CD14-positive monocyte (primary cell): ENCODE results near the gene KIAA1614. TPM values are rescaled to one million over a fixed set of nuclear protein-coding genes. Genes with fewer than 3 reads are reported as not detected.

Source experiments
- DNase-seq, 3 donors: peaks; one replicate each; pipeline ENCODE4 v3.0.0-alpha.2; 2011 to 2022
- H2AFZ ChIP-seq: 2 replicates; pipeline ENCODE4 v1.6.0; 2012; ENCODE audit warnings: mild to moderate bottlenecking, low read depth, low read length, inconsistent platforms; ENCODE audit not compliant: insufficient read depth, poor library complexity, severe bottlenecking
- H3K27ac ChIP-seq, 2 donors: 1 replicate in 1 of 2; 2 replicates in 1 of 2; pipeline ENCODE4 v1.5.1; 2012 to 2013; ENCODE audit warnings: low read length in 2 of 2, control low read depth in 1 of 2, inconsistent platforms in 1 of 2, low read depth in 1 of 2, mild to moderate bottlenecking in 1 of 2
- H3K27me3 ChIP-seq, 2 donors: one replicate each; pipeline versions ENCODE4 v1.6.0 to v1.6.1; 2011 to 2013; ENCODE audit warnings: low read length in 2 of 2; ENCODE audit not compliant: control insufficient read depth in 2 of 2, insufficient read depth in 2 of 2
- H3K36me3 ChIP-seq, 2 donors: replicated peaks in 1 of 2; 1 replicate in 1 of 2; 2 replicates in 1 of 2; pipeline versions ENCODE4 v1.5.1 to v1.6.1; 2012 to 2013; ENCODE audit warnings: low read length in 2 of 2, control low read depth in 1 of 2, inconsistent platforms in 1 of 2, mild to moderate bottlenecking in 1 of 2; ENCODE audit not compliant: insufficient read depth in 2 of 2, control insufficient read depth in 1 of 2
- H3K4me1 ChIP-seq, 2 donors: 1 replicate in 1 of 2; 2 replicates in 1 of 2; pipeline versions ENCODE4 v1.5.1 to v1.6.1; 2012 to 2013; ENCODE audit warnings: low read length in 2 of 2, control low read depth in 1 of 2, inconsistent platforms in 1 of 2, mild to moderate bottlenecking in 1 of 2, moderate library complexity in 1 of 2; ENCODE audit not compliant: insufficient read depth in 2 of 2, control insufficient read depth in 1 of 2
- H3K4me2 ChIP-seq: replicated peaks from 2 replicates; pipeline ENCODE3; 2012; ENCODE audit warnings: low read length, moderate library complexity, mild to moderate bottlenecking; ENCODE audit not compliant: poor library complexity, severe bottlenecking; ENCODE audit errors: extremely low read depth
- H3K4me3 ChIP-seq, 3 experiments: fragments of 200-600 bp in 1 of 3; sonication (generic) in 1 of 3; replicated peaks in 1 of 3; 1 replicate in 2 of 3; 2 replicates in 1 of 3; pipeline ENCODE4 v1.5.1; 2011 to 2013; ENCODE audit warnings: low read length in 3 of 3, mild to moderate bottlenecking in 3 of 3, control low read depth in 2 of 3, low read depth in 2 of 3, inconsistent platforms in 1 of 3, moderate library complexity in 1 of 3
- H3K79me2 ChIP-seq: 2 replicates; pipeline ENCODE4 v1.6.0; 2012; ENCODE audit warnings: mild to moderate bottlenecking, control low read depth, inconsistent platforms, low read length, moderate library complexity; ENCODE audit not compliant: insufficient read depth
- H3K9ac ChIP-seq: 2 replicates; pipeline ENCODE4 v1.6.0; 2017; ENCODE audit warnings: low read length, mild to moderate bottlenecking; ENCODE audit not compliant: insufficient read depth, poor library complexity, severe bottlenecking
- H3K9me3 ChIP-seq, 2 donors: replicated peaks in 1 of 2; 1 replicate in 1 of 2; 2 replicates in 1 of 2; pipeline versions ENCODE4 v1.5.1 to v1.6.1; 2012 to 2013; ENCODE audit warnings: low read length in 2 of 2, control low read depth in 1 of 2; ENCODE audit not compliant: control insufficient read depth in 1 of 2, insufficient read depth in 1 of 2
- H4K20me1 ChIP-seq: 2 replicates; pipeline ENCODE4 v1.6.0; 2012; ENCODE audit warnings: mild to moderate bottlenecking, low read length, control low read depth, moderate library complexity; ENCODE audit not compliant: insufficient read depth
- H3K27ac Mint-ChIP-seq, 7 donors: one replicate each; pipeline ENCODE4 v1.8.0; 2020; ENCODE audit warnings: mild to moderate bottlenecking in 7 of 7, mixed read lengths in 7 of 7, moderate library complexity in 6 of 7, inconsistent platforms in 2 of 7
- H3K27me3 Mint-ChIP-seq, 3 donors: one replicate each; pipeline ENCODE4 v1.8.0; 2021 to 2022; ENCODE audit warnings: low read depth in 3 of 3, mild to moderate bottlenecking in 3 of 3, mixed read lengths in 3 of 3, moderate library complexity in 3 of 3, inconsistent platforms in 1 of 3
- H3K36me3 Mint-ChIP-seq, 2 donors: one replicate each; pipeline ENCODE4 v1.8.0; 2020; ENCODE audit warnings: mixed read lengths in 2 of 2, inconsistent platforms in 1 of 2, mild to moderate bottlenecking in 1 of 2
- H3K4me1 Mint-ChIP-seq: one replicate; pipeline ENCODE4 v1.8.0; 2020; ENCODE audit warnings: mild to moderate bottlenecking, mixed read lengths
- H3K4me3 Mint-ChIP-seq, 2 donors: one replicate each; pipeline ENCODE4 v1.8.0; 2020; ENCODE audit warnings: mild to moderate bottlenecking in 2 of 2, mixed read lengths in 2 of 2, moderate library complexity in 1 of 2
- H3K9me3 Mint-ChIP-seq, 7 donors: one replicate each; pipeline ENCODE4 v1.8.0; 2020 to 2022; ENCODE audit warnings: mixed read lengths in 7 of 7, mild to moderate bottlenecking in 6 of 7, moderate library complexity in 6 of 7, inconsistent platforms in 2 of 7
- WGBS: methylation state at CpG from one replicate; pipeline ENCODE4 v1.1.5; 2013; ENCODE audit warnings: missing lambda C conversion rate; ENCODE audit not compliant: insufficient coverage; 5-methylcytosine and 5-hydroxymethylcytosine counted together
- intact Hi-C, 2 donors: fragments of 100-400 bp; cut with micrococcal nuclease; formaldehyde crosslinking; loops; one replicate each; pipeline versions ENCODE4 v1.15.0 to v1.15.1; 2023
- polyA plus RNA-seq, 3 donors: library from polyadenylated mRNA; depleted of rRNA in 1 of 3; unstranded in 2 of 3; stranded (reverse) in 1 of 3; fragments of 300-500 nt in 2 of 3; fragments of >200 nt in 1 of 3; fragmentation: Illumina TruSeq in 2 of 3; gene quantifications; 1 replicate in 2 of 3; 2 replicates in 1 of 3; pipeline ENCODE4 v1.2.3, GENCODE V29; 2012 to 2021
- TF ChIP-seq, protein P1 (sequence below): fragments of 200-600 bp; IDR thresholded peaks from one replicate; pipeline ENCODE4 v1.8.0; 2022; ENCODE audit warnings: antibody characterized with exemption, mild to moderate bottlenecking

Gene KIAA1614
- polyA plus RNA-seq, 3 donors, result 0.08 TPM; not detected in 2

DNA sequence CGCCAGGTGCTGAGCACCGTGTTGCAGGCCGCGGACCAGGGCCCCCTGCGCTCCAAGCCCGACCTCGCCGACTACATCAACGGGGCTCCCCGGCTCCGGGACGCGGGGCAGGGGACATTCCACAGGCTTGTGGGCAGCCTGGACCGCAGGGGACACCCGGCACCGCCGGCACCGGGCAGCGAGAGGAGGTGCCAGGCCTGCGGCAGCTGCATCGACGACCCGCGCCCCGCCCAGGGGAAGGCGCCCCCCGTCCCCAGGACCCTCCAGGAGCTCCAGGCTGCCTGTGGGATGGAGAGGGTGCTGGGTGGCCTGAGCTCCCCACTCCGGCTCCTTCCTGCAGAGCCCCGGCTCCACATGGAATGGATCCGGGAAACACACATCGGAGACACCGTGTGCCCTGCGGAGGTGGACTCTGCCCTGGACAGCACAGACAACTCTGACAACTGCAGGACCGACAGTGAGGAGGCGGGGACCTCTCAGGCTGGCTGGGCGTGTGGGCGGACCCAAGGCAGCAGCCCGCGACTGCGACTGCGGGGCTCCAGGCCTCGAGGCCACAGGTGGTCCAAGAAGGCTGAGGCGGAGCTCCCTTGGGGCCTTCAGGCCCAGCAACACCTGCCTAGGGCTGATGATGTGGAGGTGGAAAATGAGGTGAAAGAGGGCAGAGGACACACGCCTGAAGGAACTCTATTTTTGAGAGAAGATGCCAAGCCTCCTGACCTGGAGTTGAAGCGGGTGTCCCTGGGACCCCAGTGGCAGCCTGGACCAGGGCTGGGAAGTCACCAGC lies 22.8 kb downstream of the KIAA1614 start:
- Histone ChIP-seq H3K4me1 (peaks cover 10 to 11% of the 10 kb centered on the region in 2 donors), H3K27ac (no peak overlapping the region), H3K9ac (no peak overlapping the region), H4K20me1 (no peaks in the 10 kb centered on the region), H3K9me3 (no peaks in the 10 kb centered on the region), H3K36me3 (no peaks in the 10 kb centered on the region), H3K4me2 (no peak overlapping the region), H3K4me3 (no peak overlapping the region), H3K79me2 (no peaks in the 10 kb centered on the region), H3K27me3 (no peaks in the 10 kb centered on the region), H2AFZ (no peak overlapping the region)
- H3K9me3 Mint-ChIP-seq, result no peaks in the 10 kb centered on the region
- peaks cover 25% of the 10 kb centered on the region for H3K4me1 Mint-ChIP-seq
- no peak for DNase-seq
- H3K27ac Mint-ChIP-seq, result no peak overlapping the region
- intact Hi-C loops, result no loop called here
- TF ChIP-seq, protein P1, sequence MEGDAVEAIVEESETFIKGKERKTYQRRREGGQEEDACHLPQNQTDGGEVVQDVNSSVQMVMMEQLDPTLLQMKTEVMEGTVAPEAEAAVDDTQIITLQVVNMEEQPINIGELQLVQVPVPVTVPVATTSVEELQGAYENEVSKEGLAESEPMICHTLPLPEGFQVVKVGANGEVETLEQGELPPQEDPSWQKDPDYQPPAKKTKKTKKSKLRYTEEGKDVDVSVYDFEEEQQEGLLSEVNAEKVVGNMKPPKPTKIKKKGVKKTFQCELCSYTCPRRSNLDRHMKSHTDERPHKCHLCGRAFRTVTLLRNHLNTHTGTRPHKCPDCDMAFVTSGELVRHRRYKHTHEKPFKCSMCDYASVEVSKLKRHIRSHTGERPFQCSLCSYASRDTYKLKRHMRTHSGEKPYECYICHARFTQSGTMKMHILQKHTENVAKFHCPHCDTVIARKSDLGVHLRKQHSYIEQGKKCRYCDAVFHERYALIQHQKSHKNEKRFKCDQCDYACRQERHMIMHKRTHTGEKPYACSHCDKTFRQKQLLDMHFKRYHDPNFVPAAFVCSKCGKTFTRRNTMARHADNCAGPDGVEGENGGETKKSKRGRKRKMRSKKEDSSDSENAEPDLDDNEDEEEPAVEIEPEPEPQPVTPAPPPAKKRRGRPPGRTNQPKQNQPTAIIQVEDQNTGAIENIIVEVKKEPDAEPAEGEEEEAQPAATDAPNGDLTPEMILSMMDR, result no peak
- no peak overlapping the region for H3K4me3 Mint-ChIP-seq
- WGBS, result 94% methylated on average over 37 of the region's 45 CpGs
- H3K27me3 Mint-ChIP-seq, result peaks cover 11 to 26% (median 19%) of the 10 kb centered on the region in 3 donors
- H3K36me3 Mint-ChIP-seq, result no peaks in the 10 kb centered on the region

DNA sequence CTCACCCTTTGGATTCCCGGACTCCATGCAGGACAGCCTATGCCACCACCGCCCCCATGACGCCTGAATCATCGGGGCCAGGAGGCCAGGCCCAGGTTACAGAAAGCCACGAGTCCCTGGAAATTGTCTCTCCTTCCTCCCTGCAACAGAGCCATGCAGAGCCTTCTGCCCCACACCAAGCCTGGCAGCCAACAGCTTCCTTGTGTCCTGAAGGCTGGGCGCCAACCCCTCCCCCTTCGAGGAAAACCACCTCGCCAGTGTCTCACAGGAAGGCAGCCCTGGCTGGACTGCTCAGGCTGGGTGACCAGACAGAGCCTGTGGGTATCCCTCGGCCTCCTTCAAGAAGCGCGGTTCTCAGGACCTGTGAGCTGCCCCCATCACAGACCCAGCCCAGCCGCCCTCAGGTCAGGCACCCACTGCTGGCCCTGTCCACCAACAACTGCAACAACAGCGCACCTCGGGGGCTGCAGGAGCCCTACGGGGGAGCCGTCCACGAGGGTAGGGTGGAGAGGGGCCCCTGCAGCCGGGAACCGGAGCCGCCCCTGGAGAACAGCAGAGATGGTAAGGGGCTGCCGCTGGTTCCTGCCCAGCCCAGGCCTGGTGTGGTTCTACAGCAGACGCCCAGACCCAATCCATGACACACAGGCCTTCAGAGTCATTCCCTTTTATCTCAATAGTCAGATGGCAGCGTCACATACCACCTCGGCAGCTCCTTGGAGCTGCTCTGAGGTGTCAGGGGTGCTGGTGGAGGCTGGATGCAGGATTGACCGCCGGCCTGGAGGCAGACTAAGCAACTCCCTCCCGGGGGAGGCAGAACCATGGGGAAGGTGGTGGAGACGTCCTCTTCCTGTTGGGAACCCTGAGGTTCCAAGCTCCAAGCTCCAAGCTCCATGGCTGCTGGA lies 23.7 kb downstream of the KIAA1614 start:
- 80% methylated on average over 11 of the region's 28 CpGs for WGBS
- Histone ChIP-seq H3K79me2 (no peaks in the 10 kb centered on the region), H3K9ac (no peak overlapping the region), H2AFZ (no peak overlapping the region), H3K4me1 (peaks cover 10 to 11% of the 10 kb centered on the region in 2 donors), H3K27ac (no peak overlapping the region), H3K27me3 (no peaks in the 10 kb centered on the region), H3K4me3 (no peak overlapping the region), H4K20me1 (no peaks in the 10 kb centered on the region), H3K36me3 (no peaks in the 10 kb centered on the region), H3K9me3 (no peaks in the 10 kb centered on the region), H3K4me2 (no peak overlapping the region)
- H3K27me3 Mint-ChIP-seq, result peaks cover 11 to 26% (median 21%) of the 10 kb centered on the region in 3 donors
- no peak overlapping the region for H3K4me3 Mint-ChIP-seq
- H3K27ac Mint-ChIP-seq, result no peak overlapping the region
- DNase-seq, result no peak
- intact Hi-C loops, result no loop called here
- no peaks in the 10 kb centered on the region for H3K36me3 Mint-ChIP-seq
- TF ChIP-seq, protein P1, result no peak
- peaks cover 25% of the 10 kb centered on the region for H3K4me1 Mint-ChIP-seq
- H3K9me3 Mint-ChIP-seq, result no peaks in the 10 kb centered on the region
